GM12892 (cell line): Measurements from ENCODE around the gene IPO13.

Source experiments
- POLR2A ChIP-seq: IDR thresholded peaks from 2 replicates; pipeline ENCODE4 v1.6.1; 2011; ENCODE audit warnings: low read depth, low read length, control low read depth
- POLR2AphosphoS5 ChIP-seq: IDR thresholded peaks from 2 replicates; pipeline ENCODE4 v1.6.1; 2011; ENCODE audit warnings: low read depth, low read length, control low read depth
- TAF1 ChIP-seq: IDR thresholded peaks from 2 replicates; pipeline ENCODE4 v1.6.1; 2011; ENCODE audit warnings: low read depth, mild to moderate bottlenecking, control low read depth, low read length, borderline replicate concordance

DNA sequence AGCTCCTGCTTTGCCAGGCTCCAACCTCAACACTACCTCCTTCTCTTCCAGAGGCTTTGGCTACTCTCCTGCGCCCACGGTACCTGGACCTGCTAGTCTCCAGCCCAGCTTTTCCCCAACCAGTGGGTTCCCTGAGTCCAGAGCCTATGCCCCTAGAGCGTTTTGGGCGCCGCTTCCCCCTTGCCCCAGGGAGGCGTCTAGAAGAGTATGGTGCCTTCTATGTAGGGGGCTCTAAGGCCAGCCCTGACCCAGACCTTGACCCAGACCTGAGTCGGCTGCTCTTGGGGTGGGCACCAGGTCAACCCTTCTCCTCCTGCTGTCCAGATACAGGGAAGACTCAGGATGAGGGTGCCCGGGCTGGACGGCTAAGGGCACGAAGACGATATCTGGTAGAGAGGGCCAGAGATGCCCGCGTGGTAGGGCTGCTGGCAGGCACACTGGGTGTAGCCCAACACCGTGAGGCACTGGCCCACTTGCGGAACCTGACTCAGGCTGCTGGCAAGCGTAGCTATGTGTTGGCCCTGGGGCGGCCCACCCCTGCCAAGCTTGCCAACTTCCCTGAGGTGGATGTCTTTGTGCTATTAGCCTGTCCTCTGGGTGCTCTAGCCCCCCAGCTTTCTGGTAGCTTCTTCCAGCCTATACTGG, 24.7 kb downstream of the IPO13 start:
- TF ChIP-seq POLR2A (no peak), TAF1 (no peak), POLR2AphosphoS5 (no peak)
